ENCODE measurements around the gene SPSB3.

Gene SPSB3

DNA sequence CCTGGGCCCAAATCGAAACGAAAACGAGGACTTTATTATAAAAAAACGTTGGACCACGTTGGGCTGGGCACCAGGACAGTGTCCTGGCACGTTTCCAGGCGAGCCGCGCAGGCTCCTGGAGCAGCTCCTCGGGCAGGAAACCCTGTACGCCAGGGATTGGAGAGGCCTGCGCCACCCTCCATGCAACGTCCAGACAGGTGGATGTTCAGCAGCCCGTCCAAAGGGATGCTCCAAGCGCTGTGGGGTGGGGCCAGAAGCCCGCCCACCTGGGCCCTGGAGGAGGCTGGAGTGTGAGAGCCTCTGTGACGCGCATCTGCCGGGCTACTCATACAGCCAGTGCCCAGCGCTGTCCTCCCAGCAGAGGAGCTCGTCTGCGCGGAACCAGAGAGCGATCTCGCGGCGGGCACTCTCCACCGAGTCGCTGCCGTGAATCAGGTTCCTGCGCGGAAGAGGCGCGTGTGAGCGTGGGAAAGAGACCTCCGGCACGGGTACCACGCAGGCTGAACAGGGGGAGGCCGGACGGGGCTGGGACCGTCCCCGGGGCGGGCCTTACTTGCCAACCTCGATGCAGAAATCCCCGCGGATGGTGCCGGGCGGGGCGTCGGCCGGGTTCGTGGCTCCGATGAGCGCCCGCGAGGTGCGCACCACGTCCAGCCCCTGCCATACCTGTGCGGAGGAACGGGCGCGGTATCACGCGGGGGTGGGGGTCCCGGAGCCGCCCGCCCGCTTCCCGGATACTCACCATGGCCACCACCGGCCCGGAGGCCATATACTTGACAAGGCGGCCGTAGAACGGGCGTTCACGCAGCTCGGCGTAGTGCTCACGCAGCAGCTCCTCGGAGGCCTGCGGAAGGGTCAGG, 11.8 kb downstream of the SPSB3 start:
- TF ChIP-seq, protein P1, sequence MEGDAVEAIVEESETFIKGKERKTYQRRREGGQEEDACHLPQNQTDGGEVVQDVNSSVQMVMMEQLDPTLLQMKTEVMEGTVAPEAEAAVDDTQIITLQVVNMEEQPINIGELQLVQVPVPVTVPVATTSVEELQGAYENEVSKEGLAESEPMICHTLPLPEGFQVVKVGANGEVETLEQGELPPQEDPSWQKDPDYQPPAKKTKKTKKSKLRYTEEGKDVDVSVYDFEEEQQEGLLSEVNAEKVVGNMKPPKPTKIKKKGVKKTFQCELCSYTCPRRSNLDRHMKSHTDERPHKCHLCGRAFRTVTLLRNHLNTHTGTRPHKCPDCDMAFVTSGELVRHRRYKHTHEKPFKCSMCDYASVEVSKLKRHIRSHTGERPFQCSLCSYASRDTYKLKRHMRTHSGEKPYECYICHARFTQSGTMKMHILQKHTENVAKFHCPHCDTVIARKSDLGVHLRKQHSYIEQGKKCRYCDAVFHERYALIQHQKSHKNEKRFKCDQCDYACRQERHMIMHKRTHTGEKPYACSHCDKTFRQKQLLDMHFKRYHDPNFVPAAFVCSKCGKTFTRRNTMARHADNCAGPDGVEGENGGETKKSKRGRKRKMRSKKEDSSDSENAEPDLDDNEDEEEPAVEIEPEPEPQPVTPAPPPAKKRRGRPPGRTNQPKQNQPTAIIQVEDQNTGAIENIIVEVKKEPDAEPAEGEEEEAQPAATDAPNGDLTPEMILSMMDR (conservative IDR thresholded peaks at IDR 0.05; ENCODE audit: low read depth, low read length), result no peak
- H3K4me3 ChIP-seq (ENCODE audit: low read depth, low read length), result peak overlapping the region; percentile 83
- no peak for DNase-seq (ENCODE audit: low read depth)

- H3K4me3 ChIP-seq (ENCODE audit: low read depth, low read length), result peak overlapping the region; percentile 83
- TF ChIP-seq, protein P1 (conservative IDR thresholded peaks at IDR 0.05; ENCODE audit: low read depth, low read length), result no peak
- DNase-seq (ENCODE audit: low read depth), result no peak
Measured at GRCh38 chr16:1769402-1770300, 12.7 kb downstream of the SPSB3 start.

DNA sequence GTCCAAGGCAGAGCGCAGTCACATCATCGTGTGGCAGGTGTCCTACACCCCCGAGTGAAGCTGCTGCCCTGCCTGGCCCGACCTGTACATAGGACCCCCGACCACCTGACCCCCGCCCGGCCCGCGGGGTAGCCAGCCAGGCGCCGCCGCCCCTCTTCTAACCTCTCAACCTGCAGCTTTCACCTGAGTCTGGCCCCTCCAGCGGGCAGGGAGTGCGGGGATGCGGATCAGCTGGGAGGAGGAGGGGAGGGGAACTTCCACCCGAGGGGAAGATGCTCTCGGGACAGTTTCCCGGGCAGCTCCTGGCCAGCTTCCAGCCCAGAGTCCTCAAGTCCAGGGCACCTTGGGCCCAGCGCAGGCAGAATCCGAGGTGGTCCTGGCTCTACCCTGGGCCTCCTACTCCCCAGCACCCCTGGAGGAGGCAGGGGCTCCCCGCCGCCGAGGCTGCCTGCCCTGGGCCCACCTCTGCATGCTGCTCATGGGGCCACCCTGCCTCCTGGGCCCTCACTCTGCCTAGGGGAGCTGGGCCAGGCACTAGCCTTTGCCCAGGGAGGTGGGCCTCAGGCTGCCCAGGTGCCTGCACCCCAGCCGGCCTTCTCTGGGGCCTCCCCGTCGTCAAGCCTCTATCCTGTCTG, 13.5 kb downstream of the SPSB3 start:
- TF ChIP-seq, protein P1 (conservative IDR thresholded peaks at IDR 0.05; ENCODE audit: low read depth, low read length), result no peak
- H3K4me3 ChIP-seq (ENCODE audit: low read depth, low read length), result no peak overlapping the region
- DNase-seq (ENCODE audit: low read depth), result no peak

GRCh38 chr16:1768061-1768766, 14.2 kb downstream of the SPSB3 start:
- TF ChIP-seq, protein P1 (conservative IDR thresholded peaks at IDR 0.05; ENCODE audit: low read depth, low read length), result no peak
- H3K4me3 ChIP-seq (ENCODE audit: low read depth, low read length), result no peak overlapping the region
- DNase-seq (ENCODE audit: low read depth), result no peak

- no peak overlapping the region for H3K4me3 ChIP-seq (ENCODE audit: low read depth, low read length)
- TF ChIP-seq, protein P1 (conservative IDR thresholded peaks at IDR 0.05; ENCODE audit: low read depth, low read length), result no peak
Measured at GRCh38 chr16:1767116-1767994, 15.0 kb downstream of the SPSB3 start.

More at GRCh38 chr16:1767116-1767994, 15.0 kb downstream of the SPSB3 start:
- DNase-seq (ENCODE audit: low read depth), result no peak
